HG02885 (cell line): ENCODE measurements around the gene FANCG.
A peak's percentile ranks its signal among the peaks of the same experiment; 100 is the strongest.

ENCODE experiments used
- ATAC-seq: cut with Tn5 transposase; IDR thresholded peaks from one replicate; pipeline ENCODE4 v1.9.1; 2021; ENCODE audit warnings: mild to moderate bottlenecking; ENCODE audit not compliant: unreplicated experiment, poor library complexity

Gene FANCG

GRCh38 chr9:35104586-35104985 lies 24.8 kb upstream of the FANCG start:
- ATAC-seq, result no peak

GRCh38 chr9:35103660-35104191 lies 24.0 kb upstream of the FANCG start:
- ATAC-seq, result no peak

- peak; percentile 98 for ATAC-seq
Observed at GRCh38 chr9:35102769-35103659, 23.3 kb upstream of the FANCG start, which contains the start of gene STOML2. Gene STOML2, minus strand, starts transcription at chr9:35103131. Its CDS starts 37 bp downstream, at chr9:35103094.

GRCh38 chr9:35102465-35102768 lies 22.7 kb upstream of the FANCG start:
- no peak for ATAC-seq

- no peak for ATAC-seq
Observed at GRCh38 chr9:35097573-35097972, 17.8 kb upstream of the FANCG start.

- peak; percentile 94 for ATAC-seq
Observed at GRCh38 chr9:35096035-35096849, 16.5 kb upstream of the FANCG start, which contains the start of gene PIGO. Gene PIGO, minus strand, starts transcription at chr9:35096591. Its CDS starts 1,026 bp downstream, at chr9:35095565.

GRCh38 chr9:35091536-35091935 lies 11.8 kb upstream of the FANCG start:
- ATAC-seq, result no peak

GRCh38 chr9:35089434-35089833 lies 9.7 kb upstream of the FANCG start:
- ATAC-seq, result no peak

- no peak for ATAC-seq
Observed at GRCh38 chr9:35085078-35085477, 5.3 kb upstream of the FANCG start.

GRCh38 chr9:35079041-35079425 lies 709 bp downstream of the FANCG start:
- no peak for ATAC-seq

- no peak for ATAC-seq
Observed at GRCh38 chr9:35078066-35078465, 1.7 kb downstream of the FANCG start.

- ATAC-seq, result no peak
Observed at GRCh38 chr9:35076848-35077247, 2.9 kb downstream of the FANCG start.

GRCh38 chr9:35075358-35075757 lies 4.4 kb downstream of the FANCG start:
- no peak for ATAC-seq

- no peak for ATAC-seq
Observed at GRCh38 chr9:35074791-35075190, 5.0 kb downstream of the FANCG start.

GRCh38 chr9:35074141-35074540 lies 5.6 kb downstream of the FANCG start:
- no peak for ATAC-seq

- no peak for ATAC-seq
Observed at GRCh38 chr9:35073279-35073612, 6.5 kb downstream of the FANCG start.

- ATAC-seq, result peak; percentile 86
Observed at GRCh38 chr9:35072461-35073278, 7.1 kb downstream of the FANCG start, which contains the start of gene VCP. Gene VCP, minus strand, starts transcription at chr9:35072625. Its CDS starts 272 bp downstream, at chr9:35072353.

- ATAC-seq, result peak; percentile 61
Observed at GRCh38 chr9:35071814-35072460, 7.8 kb downstream of the FANCG start.
